ENCODE data around the gene POLRMT. TPM values are rescaled to one million over a fixed set of nuclear protein-coding genes. Genes with fewer than 3 reads are reported as not detected.

POLRMT gene
- polyA plus RNA-seq (2011; rRNA removed) (15.5 and 21.1 TPM in 2 replicates), polyA minus RNA-seq (2011; rRNA and poly(A)+ RNA removed) (40.1 and 63.1 TPM in 2 replicates)

DNA sequence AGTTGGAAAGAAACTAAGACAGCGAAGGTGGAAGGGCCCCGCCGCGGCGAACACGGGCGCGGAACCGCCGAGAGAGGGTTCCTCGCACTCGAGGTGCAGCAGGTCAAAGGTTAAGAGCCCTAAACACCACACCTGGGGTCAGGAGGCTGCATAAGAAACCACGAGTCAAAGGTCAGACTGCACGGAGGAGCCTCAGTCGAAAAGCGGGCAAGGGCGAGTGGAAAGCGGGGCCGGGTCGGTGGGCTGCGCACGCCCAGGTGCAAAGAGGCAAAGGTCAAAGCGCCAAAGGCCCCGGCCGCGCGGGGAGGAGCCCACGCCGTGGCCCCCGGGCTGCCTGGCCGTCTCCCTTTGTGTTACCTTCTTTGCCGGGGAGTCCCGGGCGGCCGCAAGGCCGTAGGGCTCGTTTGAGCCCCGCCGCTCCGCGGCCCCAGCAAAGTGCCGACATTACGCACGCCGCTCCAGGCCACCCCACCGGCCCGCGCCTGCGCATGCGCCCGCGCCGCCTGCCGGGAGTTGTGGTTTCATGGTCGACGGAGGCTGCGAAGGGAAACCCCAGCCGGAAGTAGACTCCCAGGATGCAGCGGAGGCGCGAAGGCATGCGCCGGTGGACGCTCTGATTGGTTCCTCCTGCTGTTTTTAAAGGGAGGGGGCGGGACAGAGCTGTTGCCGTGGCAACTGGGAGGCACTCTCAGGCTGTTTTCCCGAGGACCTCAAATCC is at the start of gene POLRMT:
Gene POLRMT (minus strand): TSS at position 470 of the 718 bp plus-strand sequence. CDS start 25 bp downstream, at position 445.
- CTCF ChIA-PET = no interaction called here

DNA sequence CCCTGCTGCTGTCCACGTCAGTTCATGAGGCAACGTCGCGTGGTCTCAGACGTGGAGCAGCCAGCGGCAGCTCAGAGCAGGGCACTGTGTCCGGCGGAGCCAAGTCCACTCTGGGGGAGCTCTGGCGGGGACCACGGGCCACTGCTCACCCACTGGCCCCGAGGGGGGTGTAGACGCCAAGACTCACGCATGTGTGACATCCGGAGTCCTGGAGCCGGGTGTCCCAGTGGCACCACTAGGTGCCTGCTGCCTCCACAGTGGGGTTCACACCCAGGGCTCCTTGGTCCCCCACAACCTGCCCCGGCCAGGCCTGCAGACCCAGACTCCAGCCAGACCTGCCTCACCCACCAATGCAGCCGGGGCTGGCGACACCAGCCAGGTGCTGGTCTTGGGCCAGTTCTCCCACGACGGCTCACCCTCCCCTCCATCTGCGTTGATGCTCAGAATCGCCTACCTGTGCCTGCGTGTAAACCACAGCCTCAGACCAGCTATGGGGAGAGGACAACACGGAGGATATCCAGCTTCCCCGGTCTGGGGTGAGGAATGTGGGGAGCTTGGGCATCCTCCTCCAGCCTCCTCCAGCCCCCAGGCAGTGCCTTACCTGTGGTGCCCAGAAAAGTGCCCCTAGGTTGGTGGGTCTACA is 49.5 kb upstream of the POLRMT start:
- ChIA-PET POLR2A (interaction anchor here (0.8 kb wide), 1 partner anchor 34 kb away, joined by 5 read pairs; no protein-coding TSS in a partner anchor), CTCF (no interaction called here)
- H3K4me3 ChIP-seq (ENCODE audit: low read depth, low read length) = no peak overlapping the region
- TF ChIP-seq, protein P1, sequence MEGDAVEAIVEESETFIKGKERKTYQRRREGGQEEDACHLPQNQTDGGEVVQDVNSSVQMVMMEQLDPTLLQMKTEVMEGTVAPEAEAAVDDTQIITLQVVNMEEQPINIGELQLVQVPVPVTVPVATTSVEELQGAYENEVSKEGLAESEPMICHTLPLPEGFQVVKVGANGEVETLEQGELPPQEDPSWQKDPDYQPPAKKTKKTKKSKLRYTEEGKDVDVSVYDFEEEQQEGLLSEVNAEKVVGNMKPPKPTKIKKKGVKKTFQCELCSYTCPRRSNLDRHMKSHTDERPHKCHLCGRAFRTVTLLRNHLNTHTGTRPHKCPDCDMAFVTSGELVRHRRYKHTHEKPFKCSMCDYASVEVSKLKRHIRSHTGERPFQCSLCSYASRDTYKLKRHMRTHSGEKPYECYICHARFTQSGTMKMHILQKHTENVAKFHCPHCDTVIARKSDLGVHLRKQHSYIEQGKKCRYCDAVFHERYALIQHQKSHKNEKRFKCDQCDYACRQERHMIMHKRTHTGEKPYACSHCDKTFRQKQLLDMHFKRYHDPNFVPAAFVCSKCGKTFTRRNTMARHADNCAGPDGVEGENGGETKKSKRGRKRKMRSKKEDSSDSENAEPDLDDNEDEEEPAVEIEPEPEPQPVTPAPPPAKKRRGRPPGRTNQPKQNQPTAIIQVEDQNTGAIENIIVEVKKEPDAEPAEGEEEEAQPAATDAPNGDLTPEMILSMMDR (IDR thresholded peaks at IDR 0.05; ENCODE audit: low read depth, low read length) = no peak
- no peaks in the 10 kb centered on the region for H3K27me3 ChIP-seq (ENCODE audit: control insufficient read depth, insufficient read depth, low read length)
- no peak for DNase-seq (ENCODE audit: low read depth, low spot score)
- H3K27ac ChIP-seq (ENCODE audit: low read depth, low read length) = no peak overlapping the region
- H3K9me3 ChIP-seq (ENCODE audit: control insufficient read depth, insufficient read depth, low read length) = peaks cover 4% of the 10 kb centered on the region; the same call in 1 of the 2 replicates

More for the DNA sequence above, at the start of gene POLRMT:
- Histone ChIP-seq H3K27me3 (ENCODE audit: control insufficient read depth, insufficient read depth, low read length) (no peaks in the 10 kb centered on the region), H3K9me3 (ENCODE audit: control insufficient read depth, insufficient read depth, low read length) (no peaks in the 10 kb centered on the region; the same call in 1 of the 2 replicates), H3K4me3 (ENCODE audit: low read depth, low read length) (peak within 1 kb of the TSS; percentile 87), H3K27ac (ENCODE audit: low read depth, low read length) (peak within 1 kb of the TSS; percentile 31)
- POLR2A ChIA-PET = interaction anchor here (0.6 to 1.0 kb wide), 2 partner anchors 14 to 48 kb away, joined by 4 read pairs; no protein-coding TSS in a partner anchor
- TF ChIP-seq, protein P1 (IDR thresholded peaks at IDR 0.05; ENCODE audit: low read depth, low read length) = no peak
- peak; percentile 96 for DNase-seq (ENCODE audit: low read depth, low spot score)

DNA sequence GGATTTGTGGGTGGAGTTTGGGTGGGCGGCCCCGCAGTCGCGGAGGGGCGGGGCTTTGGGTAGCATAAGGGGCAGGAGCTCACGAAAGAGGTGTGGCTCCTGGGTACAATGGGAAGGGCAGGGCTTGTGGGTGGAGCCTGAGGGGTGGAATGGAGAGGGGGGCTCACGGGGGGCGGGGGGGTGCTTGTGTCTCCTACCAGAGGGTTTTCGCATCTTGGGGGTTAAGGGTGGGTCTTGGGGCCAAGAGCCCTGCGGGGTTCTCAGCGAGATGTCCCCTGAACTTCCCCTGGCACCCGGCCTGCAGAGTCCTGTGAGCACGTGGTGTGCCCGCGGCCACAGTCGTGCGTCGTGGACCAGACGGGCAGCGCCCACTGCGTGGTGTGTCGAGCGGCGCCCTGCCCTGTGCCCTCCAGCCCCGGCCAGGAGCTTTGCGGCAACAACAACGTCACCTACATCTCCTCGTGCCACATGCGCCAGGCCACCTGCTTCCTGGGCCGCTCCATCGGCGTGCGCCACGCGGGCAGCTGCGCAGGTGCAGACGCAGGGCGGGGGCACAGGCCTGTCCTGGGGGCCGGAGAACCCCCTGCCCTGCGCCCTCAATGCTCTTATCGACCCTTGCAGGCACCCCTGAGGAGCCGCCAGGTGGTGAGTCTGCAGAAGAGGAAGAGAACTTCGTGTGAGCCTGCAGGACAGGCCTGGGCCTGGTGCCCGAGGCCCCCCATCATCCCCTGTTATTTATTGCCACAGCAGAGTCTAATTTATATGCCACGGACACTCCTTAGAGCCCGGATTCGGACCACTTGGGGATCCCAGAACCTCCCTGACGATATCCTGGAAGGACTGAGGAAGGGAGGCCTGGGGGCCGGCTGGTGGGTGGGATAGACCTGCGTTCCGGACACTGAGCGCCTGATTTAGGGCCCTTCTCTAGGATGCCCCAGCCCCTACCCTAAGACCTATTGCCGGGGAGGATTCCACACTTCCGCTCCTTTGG is 48.0 kb upstream of the POLRMT start:
- ChIA-PET POLR2A (interaction anchor here (1.0 kb wide), 1 partner anchor 47 kb away, joined by 4 read pairs; no protein-coding TSS in a partner anchor), CTCF (interaction anchor here (0.6 kb wide), 1 partner anchor 27 kb away, joined by 4 read pairs; the partner anchor contains the start of gene PALM)
- peak overlapping the region; percentile 84 for H3K27ac ChIP-seq (ENCODE audit: low read depth, low read length)
- peaks cover 4% of the 10 kb centered on the region; the same call in 1 of the 2 replicates for H3K9me3 ChIP-seq (ENCODE audit: control insufficient read depth, insufficient read depth, low read length)
- H3K27me3 ChIP-seq (ENCODE audit: control insufficient read depth, insufficient read depth, low read length) = no peaks in the 10 kb centered on the region
- no peak overlapping the region; the same call in 1 of the 2 replicates for H3K4me3 ChIP-seq (ENCODE audit: low read depth, low read length)
- no peak for DNase-seq (ENCODE audit: low read depth, low spot score)
- TF ChIP-seq, protein P1 (IDR thresholded peaks at IDR 0.05; ENCODE audit: low read depth, low read length) = no peak

DNA sequence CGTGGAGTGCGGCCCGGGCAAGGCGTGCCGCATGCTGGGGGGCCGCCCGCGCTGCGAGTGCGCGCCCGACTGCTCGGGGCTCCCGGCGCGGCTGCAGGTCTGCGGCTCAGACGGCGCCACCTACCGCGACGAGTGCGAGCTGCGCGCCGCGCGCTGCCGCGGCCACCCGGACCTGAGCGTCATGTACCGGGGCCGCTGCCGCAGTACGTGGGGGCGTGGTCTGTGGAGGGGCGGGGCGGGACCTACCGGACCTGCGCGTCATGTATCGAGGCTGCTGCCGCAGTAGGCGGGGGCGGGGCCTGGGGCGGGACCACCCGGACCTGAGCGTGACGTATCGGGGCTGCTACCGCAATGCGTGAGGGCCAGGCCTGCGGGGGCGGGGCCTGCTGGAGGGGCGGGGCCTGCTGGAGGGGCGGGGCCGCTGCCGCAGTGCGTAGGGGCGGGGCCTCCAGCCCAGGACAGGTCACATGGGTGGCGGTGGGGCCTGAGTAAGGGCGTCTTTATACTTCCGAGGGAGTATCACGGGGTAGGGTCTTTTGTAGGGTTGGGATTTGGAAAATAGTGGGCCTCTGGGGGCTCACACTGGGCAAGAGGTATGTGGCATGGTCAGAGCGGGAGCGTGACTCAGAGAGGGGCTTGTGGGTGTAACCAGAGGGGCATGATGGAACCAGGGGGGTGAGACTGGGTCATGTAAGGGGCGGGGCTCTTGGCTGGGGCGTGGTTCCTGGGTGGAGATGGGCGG is 47.1 kb upstream of the POLRMT start:
- Histone ChIP-seq H3K9me3 (ENCODE audit: control insufficient read depth, insufficient read depth, low read length) (peaks cover 4% of the 10 kb centered on the region; the same call in 1 of the 2 replicates), H3K4me3 (ENCODE audit: low read depth, low read length) (peak overlapping the region; percentile 65), H3K27ac (ENCODE audit: low read depth, low read length) (peak overlapping the region; percentile 84), H3K27me3 (ENCODE audit: control insufficient read depth, insufficient read depth, low read length) (no peaks in the 10 kb centered on the region)
- ChIA-PET CTCF (interaction anchor here (0.6 kb wide), 1 partner anchor 28 kb away, joined by 4 read pairs; the partner anchor contains the start of gene PALM), POLR2A (interaction anchor here (0.5 to 1.4 kb wide), 5 partner anchors 7 to 1221 kb away, joined by 3 to 4 read pairs (median 3); no protein-coding TSS in a partner anchor)
- TF ChIP-seq, protein P1 (IDR thresholded peaks at IDR 0.05; ENCODE audit: low read depth, low read length) = peak; percentile 29
- DNase-seq (ENCODE audit: low read depth, low spot score) = peak; percentile 97
